Measurements from ENCODE around the gene ATG3. TPM values are rescaled to one million over a fixed set of nuclear protein-coding genes. Genes with fewer than 3 reads are reported as not detected.

ATG3 gene
- polyA plus RNA-seq, 1 donor (not counting 4 experiments of a cell fraction or from before 2014, with no cell fraction given) = 61.3 TPM

DNA sequence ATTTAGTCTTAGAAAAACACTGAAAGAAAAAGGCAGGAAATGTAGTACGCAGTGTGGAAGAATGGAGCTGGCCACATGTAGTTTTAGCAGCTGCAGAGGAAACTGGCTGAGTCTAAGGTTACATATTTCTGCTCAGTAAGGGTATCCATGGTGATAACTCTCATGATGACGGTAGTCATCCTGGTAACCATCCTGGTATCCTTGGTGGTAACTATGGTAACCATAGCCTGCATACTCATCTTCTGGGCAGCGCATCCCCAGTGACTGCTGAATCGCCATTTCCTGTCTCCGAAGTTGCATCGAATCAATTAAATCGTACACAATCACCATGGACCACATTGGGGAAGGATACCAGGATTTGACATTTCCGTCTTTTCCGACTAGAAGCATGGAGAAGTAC, 43.5 kb upstream of the ATG3 start:
- H3K4me3 ChIP-seq (ENCODE audit: control insufficient read depth in 2 of 3, extremely low read depth in 1 of 3, insufficient read depth in 2 of 3, low read depth in 1 of 3, low read length in 3 of 3) = no peak overlapping the region
- no peaks in the 10 kb centered on the region for H3K9me3 ChIP-seq (ENCODE audit: control insufficient read depth, low read depth, low read length)
- no peaks in the 10 kb centered on the region for H3K36me3 ChIP-seq (ENCODE audit: control insufficient read depth in 2 of 2, extremely low read depth in 1 of 2, insufficient read depth in 2 of 2, low read length in 2 of 2)
- H2AFZ ChIP-seq (ENCODE audit: control insufficient read depth, low read length) = no peak overlapping the region
- no peak for FAIRE-seq
- TF ChIP-seq, protein P1, sequence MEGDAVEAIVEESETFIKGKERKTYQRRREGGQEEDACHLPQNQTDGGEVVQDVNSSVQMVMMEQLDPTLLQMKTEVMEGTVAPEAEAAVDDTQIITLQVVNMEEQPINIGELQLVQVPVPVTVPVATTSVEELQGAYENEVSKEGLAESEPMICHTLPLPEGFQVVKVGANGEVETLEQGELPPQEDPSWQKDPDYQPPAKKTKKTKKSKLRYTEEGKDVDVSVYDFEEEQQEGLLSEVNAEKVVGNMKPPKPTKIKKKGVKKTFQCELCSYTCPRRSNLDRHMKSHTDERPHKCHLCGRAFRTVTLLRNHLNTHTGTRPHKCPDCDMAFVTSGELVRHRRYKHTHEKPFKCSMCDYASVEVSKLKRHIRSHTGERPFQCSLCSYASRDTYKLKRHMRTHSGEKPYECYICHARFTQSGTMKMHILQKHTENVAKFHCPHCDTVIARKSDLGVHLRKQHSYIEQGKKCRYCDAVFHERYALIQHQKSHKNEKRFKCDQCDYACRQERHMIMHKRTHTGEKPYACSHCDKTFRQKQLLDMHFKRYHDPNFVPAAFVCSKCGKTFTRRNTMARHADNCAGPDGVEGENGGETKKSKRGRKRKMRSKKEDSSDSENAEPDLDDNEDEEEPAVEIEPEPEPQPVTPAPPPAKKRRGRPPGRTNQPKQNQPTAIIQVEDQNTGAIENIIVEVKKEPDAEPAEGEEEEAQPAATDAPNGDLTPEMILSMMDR (optimal IDR thresholded peaks at IDR 0.05 in 1 of 3, IDR thresholded peaks at IDR 0.05 in 1 of 3, conservative IDR thresholded peaks at IDR 0.05 in 1 of 3; ENCODE audit: extremely low read depth in 1 of 3, insufficient read depth in 2 of 3, low read length in 3 of 3) = no peak
- no peak for TF ChIP-seq EZH2 (IDR thresholded peaks at IDR 0.05; ENCODE audit: low read length)
- no peak overlapping the region for H3K27ac ChIP-seq (ENCODE audit: control insufficient read depth, insufficient read depth, low read length)
- no peak for DNase-seq (ENCODE audit: low read depth, low spot score)
- no peaks in the 10 kb centered on the region for H4K20me1 ChIP-seq (ENCODE audit: control insufficient read depth, extremely low read depth, insufficient read depth, low read length)
- no peaks in the 10 kb centered on the region for H3K4me1 ChIP-seq (ENCODE audit: control insufficient read depth, extremely low read depth, insufficient read depth, low read length)
- dilution Hi-C loops (cut with MboI; ENCODE audit: extremely low pct_ligation_motif_present, low sequenced_read_pairs) = no loop called here
- H3K9ac ChIP-seq (ENCODE audit: control insufficient read depth, extremely low read depth, insufficient read depth, low read length) = no peak overlapping the region
- no peaks in the 10 kb centered on the region for H3K27me3 ChIP-seq (ENCODE audit: control insufficient read depth, extremely low read depth, insufficient read depth, low read length)
- no peaks in the 10 kb centered on the region for H3K79me2 ChIP-seq (ENCODE audit: control insufficient read depth, insufficient read depth, low read length)
- no peaks in the 10 kb centered on the region for H3K9me1 ChIP-seq (ENCODE audit: control insufficient read depth, extremely low read depth, insufficient read depth, low read length)
- no peak overlapping the region for H3K4me2 ChIP-seq (ENCODE audit: control insufficient read depth, extremely low read depth, insufficient read depth, low read depth, low read length)

DNA sequence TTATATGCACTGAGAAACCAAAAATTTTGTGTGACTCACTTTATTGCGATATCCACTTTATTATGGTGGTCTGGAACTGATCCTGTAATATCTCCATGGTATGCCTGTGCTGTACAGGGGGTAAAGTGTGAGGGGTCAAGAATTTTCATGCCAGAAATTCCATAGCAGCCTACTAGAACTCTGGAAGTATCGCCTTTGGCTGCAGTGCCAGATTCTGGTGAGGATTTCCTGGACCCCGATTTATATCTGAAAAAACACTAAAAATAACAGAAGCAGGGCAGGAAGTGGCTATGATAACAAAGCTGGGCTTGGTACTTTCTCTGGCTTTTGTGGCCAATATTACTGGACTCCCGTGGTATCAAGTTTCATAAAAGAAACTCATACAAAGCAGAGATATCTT, 42.8 kb upstream of the ATG3 start:
- FAIRE-seq (no peak), DNase-seq (ENCODE audit: low read depth, low spot score) (no peak)
- dilution Hi-C loops (cut with MboI; ENCODE audit: extremely low pct_ligation_motif_present, low sequenced_read_pairs) = no loop called here
- Histone ChIP-seq H3K79me2 (ENCODE audit: control insufficient read depth, insufficient read depth, low read length) (no peaks in the 10 kb centered on the region), H3K4me2 (ENCODE audit: control insufficient read depth, extremely low read depth, insufficient read depth, low read depth, low read length) (no peak overlapping the region), H3K27ac (ENCODE audit: control insufficient read depth, insufficient read depth, low read length) (no peak overlapping the region), H3K27me3 (ENCODE audit: control insufficient read depth, extremely low read depth, insufficient read depth, low read length) (no peaks in the 10 kb centered on the region), H4K20me1 (ENCODE audit: control insufficient read depth, extremely low read depth, insufficient read depth, low read length) (no peaks in the 10 kb centered on the region), H3K36me3 (ENCODE audit: control insufficient read depth in 2 of 2, extremely low read depth in 1 of 2, insufficient read depth in 2 of 2, low read length in 2 of 2) (no peaks in the 10 kb centered on the region), H2AFZ (ENCODE audit: control insufficient read depth, low read length) (no peak overlapping the region), H3K9ac (ENCODE audit: control insufficient read depth, extremely low read depth, insufficient read depth, low read length) (no peak overlapping the region), H3K9me1 (ENCODE audit: control insufficient read depth, extremely low read depth, insufficient read depth, low read length) (no peaks in the 10 kb centered on the region), H3K9me3 (ENCODE audit: control insufficient read depth, low read depth, low read length) (no peaks in the 10 kb centered on the region), H3K4me1 (ENCODE audit: control insufficient read depth, extremely low read depth, insufficient read depth, low read length) (no peaks in the 10 kb centered on the region), H3K4me3 (ENCODE audit: control insufficient read depth in 2 of 3, extremely low read depth in 1 of 3, insufficient read depth in 2 of 3, low read depth in 1 of 3, low read length in 3 of 3) (no peak overlapping the region)
- TF ChIP-seq, protein P1 (optimal IDR thresholded peaks at IDR 0.05 in 1 of 3, IDR thresholded peaks at IDR 0.05 in 1 of 3, conservative IDR thresholded peaks at IDR 0.05 in 1 of 3; ENCODE audit: extremely low read depth in 1 of 3, insufficient read depth in 2 of 3, low read length in 3 of 3) = no peak
- TF ChIP-seq EZH2 (IDR thresholded peaks at IDR 0.05; ENCODE audit: low read length) = no peak
